Neuron (in vitro differentiated cells): Measurements from ENCODE around the gene GPAT3.
"Not testable (repeated sequence)": the region's sequence is repeated elsewhere in the genome, so short reads cannot be mapped to it uniquely, and the experiment has no call there.

ENCODE experiments used
- H2AFZ ChIP-seq: one replicate; pipeline ENCODE4 v1.6.1; 2013; ENCODE audit warnings: low read depth, mild to moderate bottlenecking, inconsistent platforms, low read length, moderate library complexity
- H3K27me3 ChIP-seq: one replicate; pipeline ENCODE4 v1.6.1; 2013; ENCODE audit warnings: low read length; ENCODE audit not compliant: insufficient read depth
- H3K36me3 ChIP-seq: one replicate; pipeline ENCODE4 v1.6.1; 2013; ENCODE audit warnings: low read length; ENCODE audit not compliant: insufficient read depth
- H3K4me1 ChIP-seq: one replicate; pipeline ENCODE4 v1.6.1; 2013; ENCODE audit warnings: low read length; ENCODE audit not compliant: insufficient read depth
- H3K4me3 ChIP-seq: 2 replicates; pipeline ENCODE4 v1.5.1; 2013; ENCODE audit warnings: mild to moderate bottlenecking, low read length, moderate library complexity
- H3K9me3 ChIP-seq: one replicate; pipeline ENCODE4 v1.6.1; 2013; ENCODE audit warnings: low read length

GPAT3 gene

DNA sequence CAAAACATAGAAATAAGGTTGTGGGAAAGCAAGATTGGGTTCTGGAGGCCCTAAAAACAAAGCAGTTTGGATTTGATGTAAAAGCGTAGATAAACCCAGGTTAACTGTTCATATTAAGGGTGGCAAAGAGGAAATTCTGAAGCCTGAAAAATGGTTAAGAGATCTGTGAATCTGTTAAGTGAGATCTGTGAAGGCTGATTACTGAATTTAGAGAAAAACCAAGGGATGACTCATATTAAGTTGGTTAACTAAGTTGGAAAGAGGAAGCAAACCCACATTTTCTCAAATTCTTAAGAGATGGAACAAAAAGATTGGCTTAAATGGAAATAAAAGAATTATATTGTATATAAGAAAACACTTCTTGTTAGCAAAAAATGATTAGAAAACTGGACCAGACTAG is 22.8 kb downstream of the GPAT3 start:
- H3K27me3 ChIP-seq: no peaks in the 10 kb centered on the region
- H3K4me3 ChIP-seq: no peak overlapping the region
- H3K36me3 ChIP-seq: no peaks in the 10 kb centered on the region
- H2AFZ ChIP-seq: no peak overlapping the region
- H3K4me1 ChIP-seq: no peaks in the 10 kb centered on the region
- no peaks in the 10 kb centered on the region for H3K9me3 ChIP-seq

DNA sequence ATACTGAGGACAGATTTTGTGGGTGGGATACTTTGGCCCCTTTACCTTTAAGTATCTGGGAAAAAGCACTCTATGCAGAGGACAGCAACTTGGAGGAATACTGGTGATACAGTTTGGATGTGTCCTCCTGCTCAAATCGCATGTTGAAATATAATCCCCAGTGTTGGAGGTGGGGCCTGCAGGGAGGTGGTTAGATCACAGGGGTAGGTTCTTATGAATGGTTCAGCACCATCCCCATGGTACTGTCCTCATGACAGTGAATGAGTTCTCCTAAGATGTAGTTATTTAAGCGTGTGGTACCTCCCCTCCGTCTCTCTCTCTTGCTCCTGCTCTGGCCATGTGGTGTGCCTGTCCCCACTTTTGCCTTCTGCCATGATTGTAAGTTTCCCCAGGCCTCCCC is 24.6 kb downstream of the GPAT3 start:
- H2AFZ ChIP-seq: no peak overlapping the region
- H3K27me3 ChIP-seq: no peaks in the 10 kb centered on the region
- no peaks in the 10 kb centered on the region for H3K36me3 ChIP-seq
- no peaks in the 10 kb centered on the region for H3K9me3 ChIP-seq
- no peak overlapping the region for H3K4me3 ChIP-seq
- H3K4me1 ChIP-seq: no peaks in the 10 kb centered on the region

DNA sequence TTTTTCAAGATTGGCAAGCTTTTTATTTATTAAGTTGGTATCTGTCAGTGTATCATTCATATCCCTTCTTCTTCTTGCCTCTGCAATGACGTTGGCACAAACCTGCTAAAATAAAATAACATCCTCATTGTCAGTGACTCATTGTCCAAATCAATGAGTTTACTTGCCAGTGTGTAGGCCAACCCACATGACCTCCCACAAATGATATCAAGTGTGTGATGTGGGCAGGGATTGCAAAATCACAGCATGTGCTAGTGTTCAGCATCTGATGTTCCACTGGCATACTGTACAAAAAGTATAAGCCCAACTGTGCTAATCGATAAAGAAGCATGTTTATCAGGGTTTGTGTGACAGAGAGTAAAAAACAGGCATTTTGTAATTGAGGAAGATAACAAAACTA is 25.5 kb downstream of the GPAT3 start:
- no peaks in the 10 kb centered on the region for H3K9me3 ChIP-seq

DNA sequence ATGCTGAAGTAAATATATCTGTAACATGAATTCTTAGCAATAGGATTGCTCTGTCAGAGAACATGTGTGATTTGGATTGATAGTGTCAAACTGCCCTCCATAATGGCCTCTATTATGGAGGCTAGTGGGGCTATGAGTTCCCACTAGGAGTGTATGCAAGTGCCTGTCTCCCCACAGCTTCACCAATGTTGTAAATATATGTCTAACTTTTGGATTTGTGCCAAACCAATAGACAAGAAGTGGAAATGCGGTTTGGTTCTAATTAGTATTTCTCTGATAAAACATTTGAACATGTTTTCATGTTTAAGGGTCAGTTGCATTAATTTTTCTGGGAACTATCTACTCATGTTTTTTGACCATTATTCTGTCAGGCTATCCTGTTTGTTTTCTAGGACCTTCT is 28.1 kb downstream of the GPAT3 start:
- Histone ChIP-seq H3K36me3 (no peaks in the 10 kb centered on the region), H3K4me3 (no peak overlapping the region), H3K27me3 (no peaks in the 10 kb centered on the region), H3K4me1 (no peaks in the 10 kb centered on the region), H3K9me3 (no peaks in the 10 kb centered on the region), H2AFZ (no peak overlapping the region)

More for the DNA sequence above, 25.5 kb downstream of the GPAT3 start:
- Histone ChIP-seq H3K4me3 (no peak overlapping the region), H3K36me3 (no peaks in the 10 kb centered on the region), H3K4me1 (no peaks in the 10 kb centered on the region), H3K27me3 (no peaks in the 10 kb centered on the region), H2AFZ (no peak overlapping the region)

DNA sequence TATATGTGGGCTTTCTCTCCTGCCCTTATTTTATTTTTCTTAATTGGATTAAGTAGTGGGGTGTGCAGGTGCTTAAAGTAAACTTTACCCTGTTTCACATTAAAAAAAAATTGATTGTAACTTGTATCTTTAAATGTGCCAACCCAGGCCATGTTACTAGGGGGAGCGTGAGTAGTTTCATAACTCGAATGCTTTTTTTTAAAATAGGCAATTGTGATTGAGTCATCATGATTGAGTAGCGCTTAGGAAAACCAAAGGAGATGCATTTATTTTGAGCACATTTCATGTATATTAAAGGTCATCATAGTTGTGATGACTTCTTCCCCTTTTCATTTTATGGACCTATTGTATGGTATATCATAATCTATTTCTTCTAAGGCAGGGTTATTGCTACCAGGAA is 32.2 kb downstream of the GPAT3 start:
- no peak overlapping the region for H2AFZ ChIP-seq

DNA sequence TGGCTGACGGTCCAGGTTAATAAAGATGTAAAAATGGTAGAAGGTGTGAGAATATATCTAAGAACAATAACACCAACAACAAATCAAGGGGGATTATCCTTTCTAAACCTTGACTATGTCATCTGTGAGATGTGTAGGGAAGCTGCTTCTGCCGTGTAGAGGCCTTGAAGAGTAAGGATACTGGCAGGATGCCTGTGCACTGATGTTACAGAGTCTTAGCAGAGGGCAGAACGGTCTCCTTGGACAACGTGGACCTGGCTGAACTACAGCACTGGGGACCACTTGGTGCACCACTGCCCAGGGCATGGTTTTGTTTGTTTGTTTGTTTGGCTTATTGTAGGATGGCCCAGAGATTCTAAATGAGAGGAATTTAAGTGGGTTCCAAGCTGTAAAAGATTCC is 33.5 kb downstream of the GPAT3 start:
- no peak overlapping the region for H3K4me3 ChIP-seq
- H3K4me1 ChIP-seq: no peaks in the 10 kb centered on the region
- H3K9me3 ChIP-seq: no peaks in the 10 kb centered on the region
- H3K27me3 ChIP-seq: peaks cover 2% of the 10 kb centered on the region
- no peak overlapping the region for H2AFZ ChIP-seq
- no peaks in the 10 kb centered on the region for H3K36me3 ChIP-seq

More for the DNA sequence above, 32.2 kb downstream of the GPAT3 start:
- Histone ChIP-seq H3K36me3 (no peaks in the 10 kb centered on the region), H3K9me3 (no peaks in the 10 kb centered on the region), H3K27me3 (peaks cover 2% of the 10 kb centered on the region), H3K4me1 (no peaks in the 10 kb centered on the region), H3K4me3 (no peak overlapping the region)

DNA sequence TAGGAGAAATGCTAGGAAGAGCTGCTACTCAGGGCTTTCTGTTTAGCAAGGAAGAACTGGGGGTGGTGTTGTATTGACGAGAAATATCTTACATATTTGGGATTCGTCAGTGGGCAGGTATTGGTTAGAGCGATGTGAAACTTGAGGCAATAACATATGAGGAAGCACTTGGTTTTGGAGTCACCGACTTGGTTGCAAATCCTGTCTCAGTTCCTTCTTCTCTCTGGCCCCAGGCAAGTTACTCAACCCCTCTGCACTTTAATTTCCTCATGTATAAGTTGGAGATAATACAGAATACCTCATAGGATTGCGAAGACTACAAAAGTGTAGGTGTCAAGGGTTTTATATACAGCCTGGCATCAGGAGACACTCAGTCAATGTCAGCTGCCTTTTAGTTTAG is 34.1 kb downstream of the GPAT3 start:
- H3K36me3 ChIP-seq: no peaks in the 10 kb centered on the region
- no peak overlapping the region for H2AFZ ChIP-seq
- peaks cover 2% of the 10 kb centered on the region for H3K27me3 ChIP-seq
- no peaks in the 10 kb centered on the region for H3K4me1 ChIP-seq
- no peaks in the 10 kb centered on the region for H3K9me3 ChIP-seq
- H3K4me3 ChIP-seq: no peak overlapping the region

DNA sequence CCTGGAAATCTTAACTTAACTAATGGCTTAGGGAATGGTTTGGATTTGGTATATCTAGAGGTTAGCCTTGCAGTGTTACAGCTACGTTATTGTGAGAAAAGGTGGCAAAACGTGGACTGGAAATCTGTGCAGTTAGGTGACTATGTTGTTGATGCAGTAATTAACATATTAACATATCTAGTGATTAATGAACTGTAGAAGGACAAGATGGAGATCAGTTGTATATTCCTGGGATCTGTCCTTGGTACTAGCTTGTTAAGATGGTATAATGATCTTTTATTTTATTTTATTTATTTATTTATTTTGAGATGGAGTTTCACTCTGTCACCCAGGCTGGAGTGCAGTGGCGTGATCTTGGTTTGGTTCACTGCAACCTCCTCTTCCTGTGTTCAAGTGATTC is 36.9 kb downstream of the GPAT3 start:
- no peak overlapping the region for H3K4me3 ChIP-seq
- peaks cover 2% of the 10 kb centered on the region for H3K27me3 ChIP-seq
- no peaks in the 10 kb centered on the region for H3K4me1 ChIP-seq
- H2AFZ ChIP-seq: no peak overlapping the region
- no peaks in the 10 kb centered on the region for H3K9me3 ChIP-seq
- no peaks in the 10 kb centered on the region for H3K36me3 ChIP-seq

DNA sequence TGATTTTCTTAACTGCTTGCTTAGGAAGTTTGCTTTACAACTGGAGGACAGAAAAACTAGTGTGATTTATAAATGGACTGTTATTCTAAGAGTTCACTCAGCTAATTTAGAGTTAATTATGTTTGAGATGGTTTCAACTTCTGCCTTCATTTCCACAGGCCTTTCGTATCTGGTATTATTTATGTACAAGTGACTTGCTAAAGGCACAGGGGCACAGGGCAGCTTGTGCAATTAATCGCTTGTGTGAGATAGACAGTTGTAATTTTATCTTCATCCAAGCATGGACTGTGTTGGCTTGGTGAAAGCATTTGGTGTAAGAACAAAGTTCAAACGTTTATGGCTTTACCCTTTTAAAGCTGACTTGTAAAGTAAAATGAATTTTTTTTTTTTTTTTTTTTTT is 38.3 kb downstream of the GPAT3 start:
- Histone ChIP-seq H3K36me3 (no peaks in the 10 kb centered on the region), H3K27me3 (peaks cover 2% of the 10 kb centered on the region), H2AFZ (no peak overlapping the region), H3K4me3 (no peak overlapping the region), H3K4me1 (no peaks in the 10 kb centered on the region), H3K9me3 (no peaks in the 10 kb centered on the region)

DNA sequence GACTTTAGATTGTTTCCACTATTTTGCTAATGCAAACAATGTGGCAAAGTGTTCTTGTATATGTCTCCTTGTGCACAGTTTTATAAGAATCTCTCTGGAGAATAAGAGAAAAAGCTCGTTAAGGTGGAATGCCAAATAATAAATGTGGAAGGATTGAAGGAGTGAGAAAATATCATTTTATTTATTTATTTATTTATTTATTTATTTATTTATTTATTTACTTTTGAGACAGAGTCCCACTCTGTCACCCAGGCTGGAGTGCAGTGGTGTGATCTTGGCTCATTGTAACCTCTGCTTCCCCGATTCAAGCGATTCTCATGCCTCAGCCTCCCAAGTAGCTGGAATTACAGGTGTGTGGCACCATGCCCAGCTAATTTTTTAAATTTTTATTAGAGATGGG is 40.3 kb downstream of the GPAT3 start:
- H3K9me3 ChIP-seq, H2AFZ ChIP-seq, H3K27me3 ChIP-seq, H3K4me1 ChIP-seq, H3K4me3 ChIP-seq, H3K36me3 ChIP-seq: not testable (repeated sequence)

DNA sequence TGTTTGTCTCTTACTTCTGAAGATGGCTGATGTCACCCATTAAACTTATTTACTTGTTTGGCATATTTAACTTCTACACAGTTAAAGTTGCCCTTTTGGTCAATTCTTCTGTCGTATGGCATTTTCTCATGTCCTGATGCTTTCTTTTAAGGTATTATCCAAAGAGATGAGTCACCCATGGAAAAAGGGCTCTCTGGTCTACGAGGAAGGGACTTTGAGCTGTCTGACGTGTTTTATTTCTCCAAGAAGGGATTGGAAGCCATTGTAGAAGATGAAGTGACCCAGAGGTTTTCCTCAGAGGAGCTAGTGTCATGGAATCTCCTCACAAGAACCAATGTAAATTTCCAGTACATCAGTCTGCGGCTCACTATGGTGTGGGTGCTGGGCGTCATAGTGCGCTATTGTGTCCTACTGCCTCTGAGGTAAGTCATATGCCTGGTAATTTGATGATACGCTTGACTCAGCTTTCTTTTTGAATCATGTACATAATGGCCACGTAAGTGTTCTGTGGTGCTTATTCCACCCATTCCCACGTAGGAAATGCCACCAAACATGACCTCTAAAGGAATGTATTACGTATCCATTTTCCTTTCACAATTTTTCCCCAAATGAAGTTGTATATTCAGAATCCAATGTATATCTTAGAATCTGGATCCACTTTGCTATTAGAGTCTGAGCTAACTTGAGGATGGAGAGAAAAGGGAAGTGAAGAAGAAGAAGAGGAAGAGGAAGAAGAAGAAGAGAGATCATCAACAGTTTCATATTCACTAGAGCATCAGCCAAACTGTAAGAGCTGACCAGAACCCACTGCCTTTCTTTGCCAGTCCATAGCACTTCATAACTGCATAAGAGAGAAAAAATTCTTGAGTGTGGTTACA is 45.7 kb downstream of the GPAT3 start:
- Histone ChIP-seq H3K4me3 (no peak overlapping the region), H2AFZ (no peak overlapping the region), H3K4me1 (peaks cover 3% of the 10 kb centered on the region), H3K36me3 (no peaks in the 10 kb centered on the region), H3K9me3 (no peaks in the 10 kb centered on the region), H3K27me3 (no peaks in the 10 kb centered on the region)

DNA sequence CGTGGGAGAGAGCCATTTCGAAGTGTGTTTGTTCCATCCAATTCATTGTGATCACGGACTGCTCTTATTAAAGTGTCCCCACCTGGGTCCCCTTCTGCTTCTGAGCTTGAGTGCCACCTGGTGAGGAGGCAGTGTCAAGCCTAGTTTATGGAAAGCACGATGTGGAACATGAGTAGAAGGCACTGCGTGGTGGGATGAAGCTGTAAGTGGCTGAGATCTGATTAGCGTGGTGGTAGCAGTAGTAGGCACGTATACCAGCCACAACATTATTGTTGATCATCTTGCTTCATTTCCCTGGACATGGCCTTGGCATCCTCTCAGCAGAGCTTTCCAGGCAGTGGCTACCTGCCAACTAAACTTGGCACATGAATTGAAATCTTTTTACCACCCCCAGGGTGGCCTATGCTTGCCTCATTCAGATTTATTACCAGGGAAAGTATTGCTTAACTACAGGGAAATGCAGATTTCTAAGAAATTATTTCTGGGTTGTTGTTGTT is 46.4 kb downstream of the GPAT3 start:
- Histone ChIP-seq H2AFZ (no peak overlapping the region), H3K4me3 (no peak overlapping the region), H3K27me3 (no peaks in the 10 kb centered on the region), H3K4me1 (peaks cover 3% of the 10 kb centered on the region), H3K36me3 (no peaks in the 10 kb centered on the region), H3K9me3 (no peaks in the 10 kb centered on the region)

DNA sequence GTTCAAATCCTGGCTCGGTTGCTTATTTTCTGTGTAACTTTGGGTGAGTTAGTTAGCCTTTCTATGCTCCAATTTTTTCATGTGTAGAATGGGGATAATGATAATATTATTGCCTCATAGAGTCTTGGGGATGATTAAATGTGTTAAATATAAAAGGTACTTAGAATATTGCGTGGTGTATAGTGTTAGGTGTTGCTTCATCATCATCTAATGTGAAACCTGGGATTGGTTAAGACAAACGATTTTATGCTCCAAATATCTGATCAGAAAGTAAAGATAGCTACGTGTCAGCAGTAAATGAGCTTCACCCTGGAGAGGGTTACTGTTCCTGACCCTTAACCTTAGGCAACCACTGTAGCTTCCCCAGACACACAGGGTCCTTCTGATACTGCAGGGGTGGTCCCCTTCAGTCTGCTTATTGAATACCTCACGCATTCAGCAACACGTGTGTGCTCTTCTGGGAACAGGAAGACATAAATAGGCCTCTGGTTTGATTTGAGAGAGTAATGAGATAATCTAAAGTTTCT is 50.1 kb downstream of the GPAT3 start:
- H3K27me3 ChIP-seq: no peaks in the 10 kb centered on the region
- H3K4me3 ChIP-seq: no peak overlapping the region
- H3K9me3 ChIP-seq: no peaks in the 10 kb centered on the region
- peaks cover 9% of the 10 kb centered on the region for H3K4me1 ChIP-seq
- H3K36me3 ChIP-seq: no peaks in the 10 kb centered on the region
- no peak overlapping the region for H2AFZ ChIP-seq
